ENCODE results near the gene UBR3.

Gene UBR3

GRCh38 chr2:169977530-169977929 is 150.3 kb downstream of the UBR3 start:
- peaks cover 44% of the 10 kb centered on the region for H3K36me3 Mint-ChIP-seq

GRCh38 chr2:169978402-169979017 is 151.3 kb downstream of the UBR3 start:
- Mint-ChIP-seq H3K27ac (no peak overlapping the region), H3K36me3 (peaks cover 43% of the 10 kb centered on the region), H3K27me3 (no peaks in the 10 kb centered on the region), H3K4me3 (no peak overlapping the region), H3K4me1 (ENCODE audit: low read depth) (peaks cover 8% of the 10 kb centered on the region), H3K9me3 (ENCODE audit: low read depth) (peaks cover 31% of the 10 kb centered on the region)

More at GRCh38 chr2:169977530-169977929, 150.3 kb downstream of the UBR3 start:
- Mint-ChIP-seq H3K4me3 (no peak overlapping the region), H3K27ac (no peak overlapping the region), H3K27me3 (no peaks in the 10 kb centered on the region), H3K4me1 (ENCODE audit: low read depth) (peaks cover 8% of the 10 kb centered on the region), H3K9me3 (ENCODE audit: low read depth) (peaks cover 31% of the 10 kb centered on the region)

GRCh38 chr2:169979025-169979424 is 151.8 kb downstream of the UBR3 start:
- peaks cover 8% of the 10 kb centered on the region for H3K4me1 Mint-ChIP-seq (ENCODE audit: low read depth)
- H3K27ac Mint-ChIP-seq: no peak overlapping the region
- H3K9me3 Mint-ChIP-seq (ENCODE audit: low read depth): peaks cover 27% of the 10 kb centered on the region
- no peak overlapping the region for H3K4me3 Mint-ChIP-seq
- peaks cover 38% of the 10 kb centered on the region for H3K36me3 Mint-ChIP-seq
- H3K27me3 Mint-ChIP-seq: no peaks in the 10 kb centered on the region

GRCh38 chr2:169980001-169980400 is 152.7 kb downstream of the UBR3 start:
- H3K27ac Mint-ChIP-seq: no peak overlapping the region
- H3K4me1 Mint-ChIP-seq (ENCODE audit: low read depth): peaks cover 8% of the 10 kb centered on the region
- H3K27me3 Mint-ChIP-seq: no peaks in the 10 kb centered on the region
- H3K36me3 Mint-ChIP-seq: peaks cover 31% of the 10 kb centered on the region
- H3K4me3 Mint-ChIP-seq: no peak overlapping the region
- peaks cover 19% of the 10 kb centered on the region for H3K9me3 Mint-ChIP-seq (ENCODE audit: low read depth)

GRCh38 chr2:169980643-169981042 is 153.4 kb downstream of the UBR3 start:
- H3K9me3 Mint-ChIP-seq (ENCODE audit: low read depth): peaks cover 14% of the 10 kb centered on the region
- peaks cover 8% of the 10 kb centered on the region for H3K4me1 Mint-ChIP-seq (ENCODE audit: low read depth)
- H3K36me3 Mint-ChIP-seq: peaks cover 25% of the 10 kb centered on the region
- H3K4me3 Mint-ChIP-seq: no peak overlapping the region
- no peak overlapping the region for H3K27ac Mint-ChIP-seq
- H3K27me3 Mint-ChIP-seq: no peaks in the 10 kb centered on the region

- Mint-ChIP-seq H3K36me3 (peaks cover 14% of the 10 kb centered on the region), H3K4me3 (no peak overlapping the region), H3K4me1 (ENCODE audit: low read depth) (peaks cover 8% of the 10 kb centered on the region), H3K9me3 (ENCODE audit: low read depth) (no peaks in the 10 kb centered on the region), H3K27ac (no peak overlapping the region), H3K27me3 (no peaks in the 10 kb centered on the region)
Measured at GRCh38 chr2:169982929-169983328, 155.7 kb downstream of the UBR3 start.

- Mint-ChIP-seq H3K27ac (no peak overlapping the region), H3K9me3 (ENCODE audit: low read depth) (no peaks in the 10 kb centered on the region), H3K4me1 (ENCODE audit: low read depth) (peaks cover 8% of the 10 kb centered on the region), H3K4me3 (no peak overlapping the region), H3K27me3 (no peaks in the 10 kb centered on the region), H3K36me3 (peaks cover 14% of the 10 kb centered on the region)
Measured at GRCh38 chr2:169983506-169983905, 156.3 kb downstream of the UBR3 start.

GRCh38 chr2:169984145-169984544 is 156.9 kb downstream of the UBR3 start:
- Mint-ChIP-seq H3K36me3 (peaks cover 14% of the 10 kb centered on the region), H3K4me1 (ENCODE audit: low read depth) (peaks cover 8% of the 10 kb centered on the region)

GRCh38 chr2:169994752-169995151 is 167.5 kb downstream of the UBR3 start:
- Mint-ChIP-seq H3K4me1 (ENCODE audit: low read depth) (no peaks in the 10 kb centered on the region), H3K36me3 (peaks cover 28% of the 10 kb centered on the region), H3K27ac (no peak overlapping the region), H3K27me3 (no peaks in the 10 kb centered on the region), H3K4me3 (no peak overlapping the region), H3K9me3 (ENCODE audit: low read depth) (no peaks in the 10 kb centered on the region)

More at GRCh38 chr2:169984145-169984544, 156.9 kb downstream of the UBR3 start:
- Mint-ChIP-seq H3K9me3 (ENCODE audit: low read depth) (no peaks in the 10 kb centered on the region), H3K27me3 (no peaks in the 10 kb centered on the region), H3K4me3 (no peak overlapping the region), H3K27ac (no peak overlapping the region)

GRCh38 chr2:169997140-169997887 is 170.1 kb downstream of the UBR3 start:
- Mint-ChIP-seq H3K9me3 (ENCODE audit: low read depth) (no peaks in the 10 kb centered on the region), H3K36me3 (peaks cover 24% of the 10 kb centered on the region), H3K4me1 (ENCODE audit: low read depth) (no peaks in the 10 kb centered on the region), H3K27ac (no peak overlapping the region), H3K27me3 (no peaks in the 10 kb centered on the region), H3K4me3 (no peak overlapping the region)

- H3K4me1 Mint-ChIP-seq (ENCODE audit: low read depth): no peaks in the 10 kb centered on the region
- H3K4me3 Mint-ChIP-seq: no peak overlapping the region
- peaks cover 28% of the 10 kb centered on the region for H3K36me3 Mint-ChIP-seq
- no peaks in the 10 kb centered on the region for H3K27me3 Mint-ChIP-seq
- no peak overlapping the region for H3K27ac Mint-ChIP-seq
- H3K9me3 Mint-ChIP-seq (ENCODE audit: low read depth): no peaks in the 10 kb centered on the region
Measured at GRCh38 chr2:169999054-169999453, 171.8 kb downstream of the UBR3 start.

- no peaks in the 10 kb centered on the region for H3K4me1 Mint-ChIP-seq (ENCODE audit: low read depth)
- no peaks in the 10 kb centered on the region for H3K27me3 Mint-ChIP-seq
- H3K36me3 Mint-ChIP-seq: peaks cover 33% of the 10 kb centered on the region
- H3K27ac Mint-ChIP-seq: no peak overlapping the region
- H3K9me3 Mint-ChIP-seq (ENCODE audit: low read depth): no peaks in the 10 kb centered on the region
- H3K4me3 Mint-ChIP-seq: no peak overlapping the region
Measured at GRCh38 chr2:170002096-170002495, 174.8 kb downstream of the UBR3 start.

GRCh38 chr2:170005702-170006101 is 178.4 kb downstream of the UBR3 start:
- Mint-ChIP-seq H3K4me1 (ENCODE audit: low read depth) (no peaks in the 10 kb centered on the region), H3K9me3 (ENCODE audit: low read depth) (no peaks in the 10 kb centered on the region), H3K36me3 (peaks cover 35% of the 10 kb centered on the region), H3K27me3 (no peaks in the 10 kb centered on the region), H3K4me3 (no peak overlapping the region), H3K27ac (no peak overlapping the region)

- Mint-ChIP-seq H3K36me3 (peaks cover 37% of the 10 kb centered on the region), H3K27ac (no peak overlapping the region), H3K4me3 (no peak overlapping the region), H3K9me3 (ENCODE audit: low read depth) (no peaks in the 10 kb centered on the region), H3K4me1 (ENCODE audit: low read depth) (no peaks in the 10 kb centered on the region), H3K27me3 (no peaks in the 10 kb centered on the region)
Measured at GRCh38 chr2:170006587-170007325, 179.5 kb downstream of the UBR3 start.

GRCh38 chr2:170009209-170009608 is 182.0 kb downstream of the UBR3 start:
- no peaks in the 10 kb centered on the region for H3K27me3 Mint-ChIP-seq
- H3K4me3 Mint-ChIP-seq: no peak overlapping the region
- no peaks in the 10 kb centered on the region for H3K9me3 Mint-ChIP-seq (ENCODE audit: low read depth)
- no peak overlapping the region for H3K27ac Mint-ChIP-seq
- no peaks in the 10 kb centered on the region for H3K4me1 Mint-ChIP-seq (ENCODE audit: low read depth)
- H3K36me3 Mint-ChIP-seq: peaks cover 24% of the 10 kb centered on the region

Measured in activated naive CD8-positive, alpha-beta T cell (primary cell).